ENCODE data around the gene OR2H1. TPM values are rescaled to one million over a fixed set of nuclear protein-coding genes. Genes with fewer than 3 reads are reported as not detected.

OR2H1 gene
- total RNA-seq, 3 donors from 2014 or later = not detected

DNA sequence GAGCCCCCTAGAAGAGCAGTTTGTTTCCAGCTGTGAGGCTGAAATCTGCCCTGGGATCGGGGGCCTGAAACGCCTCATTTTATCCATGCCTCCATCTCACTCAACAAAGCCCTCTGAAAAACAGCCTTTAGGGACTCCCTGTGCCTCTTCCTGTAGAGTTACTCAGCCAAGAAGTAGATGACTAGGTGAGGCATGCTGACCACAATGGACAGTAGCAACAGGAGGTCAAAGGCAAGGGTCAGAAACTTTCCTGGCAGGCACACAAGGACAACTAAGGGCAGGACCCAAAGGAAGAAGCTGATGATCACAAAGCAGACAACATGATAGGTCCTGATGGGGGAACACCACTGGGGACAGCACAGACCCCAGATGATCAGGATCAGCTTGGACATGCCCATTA is 18.0 kb downstream of the OR2H1 start:
- no peak for ATAC-seq
- H3K4me3 ChIP-seq = no peak overlapping the region
- intact Hi-C loops (cut with DNase I, micrococcal nuclease) = no loop called here
- no peak for DNase-seq
- no peaks in the 10 kb centered on the region for H3K36me3 ChIP-seq (ENCODE audit: low read depth)
- no peak for TF ChIP-seq CTCF (IDR thresholded peaks at IDR 0.05)
- no peaks in the 10 kb centered on the region for H3K9me3 ChIP-seq
- no peaks in the 10 kb centered on the region for H3K4me1 ChIP-seq (ENCODE audit: low read depth)

DNA sequence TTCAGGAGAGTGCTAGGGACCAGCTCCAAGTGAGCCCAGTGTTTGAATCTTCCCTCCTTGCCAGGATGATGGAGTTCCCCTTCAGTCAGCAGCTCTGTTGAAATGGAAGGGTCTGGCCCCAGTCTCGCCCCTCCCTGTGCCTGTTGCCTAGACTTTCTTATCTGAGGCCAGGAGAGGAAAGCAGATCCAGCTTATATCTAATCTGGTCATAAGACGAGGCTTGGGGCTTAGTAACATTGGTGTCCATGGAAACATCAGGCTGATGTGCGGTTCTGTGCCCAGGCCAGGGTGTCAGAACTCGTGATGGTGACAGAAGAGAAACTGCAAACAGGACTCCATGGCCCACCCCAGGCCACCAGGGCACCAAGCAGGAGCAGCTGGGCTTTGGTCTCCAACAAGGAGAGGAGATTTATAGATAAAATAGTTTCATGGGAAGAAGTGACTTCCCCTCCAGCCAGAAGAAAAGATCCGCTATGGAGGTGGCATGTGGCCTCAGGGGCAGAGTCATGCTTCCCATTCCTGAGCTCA is 21.0 kb downstream of the OR2H1 start:
- Histone ChIP-seq H3K36me3 (ENCODE audit: low read depth) (no peaks in the 10 kb centered on the region), H3K4me3 (no peak overlapping the region), H3K4me1 (ENCODE audit: low read depth) (no peaks in the 10 kb centered on the region), H3K9me3 (peaks cover 3% of the 10 kb centered on the region)
- intact Hi-C loops (cut with DNase I, micrococcal nuclease) = no loop called here
- no peak for TF ChIP-seq CTCF (IDR thresholded peaks at IDR 0.05)
- no peak for DNase-seq
- no peak for ATAC-seq

GRCh38 chr6:29478740-29479139 is 21.8 kb downstream of the OR2H1 start:
- Histone ChIP-seq H3K4me1 (ENCODE audit: low read depth) (no peaks in the 10 kb centered on the region), H3K36me3 (ENCODE audit: low read depth) (no peaks in the 10 kb centered on the region), H3K9me3 (peaks cover 3% of the 10 kb centered on the region), H3K4me3 (no peak overlapping the region)
- no peak for TF ChIP-seq CTCF (IDR thresholded peaks at IDR 0.05)
- DNase-seq (no peak), ATAC-seq (no peak)
- intact Hi-C loops (cut with DNase I, micrococcal nuclease) = no loop called here

DNA sequence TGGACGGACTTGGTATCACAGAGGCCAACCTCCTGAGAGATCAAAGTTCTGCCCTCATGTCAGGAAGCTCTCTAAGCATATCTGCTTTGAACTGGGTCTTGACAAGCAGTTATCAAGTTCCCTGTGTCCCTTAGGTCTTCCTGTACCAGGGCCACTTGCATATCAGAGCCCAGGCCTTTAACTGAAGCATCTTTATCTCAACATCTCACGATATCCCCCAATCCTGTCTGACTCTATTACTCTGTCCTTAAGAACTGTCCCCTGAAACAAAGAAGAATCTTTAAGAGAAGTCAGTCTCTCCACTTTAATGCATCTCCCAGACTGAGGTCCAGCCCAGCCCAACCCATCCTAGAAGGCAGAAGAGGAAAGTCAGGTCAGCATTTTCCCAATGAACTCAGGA is 22.6 kb downstream of the OR2H1 start:
- intact Hi-C loops (cut with DNase I, micrococcal nuclease) = no loop called here
- DNase-seq (no peak), ATAC-seq (no peak)
- Histone ChIP-seq H3K36me3 (ENCODE audit: low read depth) (no peaks in the 10 kb centered on the region), H3K4me1 (ENCODE audit: low read depth) (no peaks in the 10 kb centered on the region), H3K4me3 (no peak overlapping the region), H3K9me3 (peaks cover 3% of the 10 kb centered on the region)
- TF ChIP-seq CTCF (IDR thresholded peaks at IDR 0.05) = no peak

- DNase-seq (no peak), ATAC-seq (no peak)
- intact Hi-C loops (cut with DNase I, micrococcal nuclease) = no loop called here
- peaks cover 3% of the 10 kb centered on the region for H3K9me3 ChIP-seq
- H3K4me3 ChIP-seq = no peak overlapping the region
- H3K36me3 ChIP-seq (ENCODE audit: low read depth) = no peaks in the 10 kb centered on the region
- H3K4me1 ChIP-seq (ENCODE audit: low read depth) = no peaks in the 10 kb centered on the region
- TF ChIP-seq CTCF (IDR thresholded peaks at IDR 0.05) = no peak
Measured at GRCh38 chr6:29483186-29483585, 26.2 kb downstream of the OR2H1 start.

GRCh38 chr6:29483735-29484134 is 26.8 kb downstream of the OR2H1 start:
- no peak for TF ChIP-seq CTCF (IDR thresholded peaks at IDR 0.05)
- peaks cover 3% of the 10 kb centered on the region for H3K9me3 ChIP-seq
- intact Hi-C loops (cut with DNase I, micrococcal nuclease) = no loop called here
- no peaks in the 10 kb centered on the region for H3K36me3 ChIP-seq (ENCODE audit: low read depth)
- no peak for DNase-seq
- H3K4me1 ChIP-seq (ENCODE audit: low read depth) = no peaks in the 10 kb centered on the region
- H3K4me3 ChIP-seq = no peak overlapping the region
- no peak for ATAC-seq

Measured in mucosa of descending colon (tissue), 3 donors.